CD14-positive monocyte (primary cell): ENCODE data around the gene PYCARD. TPM values are rescaled to one million over a fixed set of nuclear protein-coding genes. Genes with fewer than 3 reads are reported as not detected.

ENCODE experiments used
- DNase-seq, 3 donors: peaks; one replicate each; pipeline ENCODE4 v3.0.0-alpha.2; 2011 to 2022
- H2AFZ ChIP-seq: 2 replicates; pipeline ENCODE4 v1.6.0; 2012; ENCODE audit warnings: mild to moderate bottlenecking, low read depth, low read length, inconsistent platforms; ENCODE audit not compliant: insufficient read depth, poor library complexity, severe bottlenecking
- H3K27ac ChIP-seq, 2 donors: 1 replicate in 1 of 2; 2 replicates in 1 of 2; pipeline ENCODE4 v1.5.1; 2012 to 2013; ENCODE audit warnings: low read length in 2 of 2, control low read depth in 1 of 2, inconsistent platforms in 1 of 2, low read depth in 1 of 2, mild to moderate bottlenecking in 1 of 2
- H3K27me3 ChIP-seq, 2 donors: one replicate each; pipeline versions ENCODE4 v1.6.0 to v1.6.1; 2011 to 2013; ENCODE audit warnings: low read length in 2 of 2; ENCODE audit not compliant: control insufficient read depth in 2 of 2, insufficient read depth in 2 of 2
- H3K36me3 ChIP-seq, 2 donors: replicated peaks in 1 of 2; 1 replicate in 1 of 2; 2 replicates in 1 of 2; pipeline versions ENCODE4 v1.5.1 to v1.6.1; 2012 to 2013; ENCODE audit warnings: low read length in 2 of 2, control low read depth in 1 of 2, inconsistent platforms in 1 of 2, mild to moderate bottlenecking in 1 of 2; ENCODE audit not compliant: insufficient read depth in 2 of 2, control insufficient read depth in 1 of 2
- H3K4me1 ChIP-seq, 2 donors: 1 replicate in 1 of 2; 2 replicates in 1 of 2; pipeline versions ENCODE4 v1.5.1 to v1.6.1; 2012 to 2013; ENCODE audit warnings: low read length in 2 of 2, control low read depth in 1 of 2, inconsistent platforms in 1 of 2, mild to moderate bottlenecking in 1 of 2, moderate library complexity in 1 of 2; ENCODE audit not compliant: insufficient read depth in 2 of 2, control insufficient read depth in 1 of 2
- H3K4me2 ChIP-seq: replicated peaks from 2 replicates; pipeline ENCODE3; 2012; ENCODE audit warnings: low read length, moderate library complexity, mild to moderate bottlenecking; ENCODE audit not compliant: poor library complexity, severe bottlenecking; ENCODE audit errors: extremely low read depth
- H3K4me3 ChIP-seq, 3 experiments: fragments of 200-600 bp in 1 of 3; sonication (generic) in 1 of 3; replicated peaks in 1 of 3; 1 replicate in 2 of 3; 2 replicates in 1 of 3; pipeline ENCODE4 v1.5.1; 2011 to 2013; ENCODE audit warnings: low read length in 3 of 3, mild to moderate bottlenecking in 3 of 3, control low read depth in 2 of 3, low read depth in 2 of 3, inconsistent platforms in 1 of 3, moderate library complexity in 1 of 3
- H3K79me2 ChIP-seq: 2 replicates; pipeline ENCODE4 v1.6.0; 2012; ENCODE audit warnings: mild to moderate bottlenecking, control low read depth, inconsistent platforms, low read length, moderate library complexity; ENCODE audit not compliant: insufficient read depth
- H3K9ac ChIP-seq: 2 replicates; pipeline ENCODE4 v1.6.0; 2017; ENCODE audit warnings: low read length, mild to moderate bottlenecking; ENCODE audit not compliant: insufficient read depth, poor library complexity, severe bottlenecking
- H3K9me3 ChIP-seq, 2 donors: replicated peaks in 1 of 2; 1 replicate in 1 of 2; 2 replicates in 1 of 2; pipeline versions ENCODE4 v1.5.1 to v1.6.1; 2012 to 2013; ENCODE audit warnings: low read length in 2 of 2, control low read depth in 1 of 2; ENCODE audit not compliant: control insufficient read depth in 1 of 2, insufficient read depth in 1 of 2
- H4K20me1 ChIP-seq: 2 replicates; pipeline ENCODE4 v1.6.0; 2012; ENCODE audit warnings: mild to moderate bottlenecking, low read length, control low read depth, moderate library complexity; ENCODE audit not compliant: insufficient read depth
- H3K27ac Mint-ChIP-seq, 7 donors: one replicate each; pipeline ENCODE4 v1.8.0; 2020; ENCODE audit warnings: mild to moderate bottlenecking in 7 of 7, mixed read lengths in 7 of 7, moderate library complexity in 6 of 7, inconsistent platforms in 2 of 7
- H3K27me3 Mint-ChIP-seq, 3 donors: one replicate each; pipeline ENCODE4 v1.8.0; 2021 to 2022; ENCODE audit warnings: low read depth in 3 of 3, mild to moderate bottlenecking in 3 of 3, mixed read lengths in 3 of 3, moderate library complexity in 3 of 3, inconsistent platforms in 1 of 3
- H3K36me3 Mint-ChIP-seq, 2 donors: one replicate each; pipeline ENCODE4 v1.8.0; 2020; ENCODE audit warnings: mixed read lengths in 2 of 2, inconsistent platforms in 1 of 2, mild to moderate bottlenecking in 1 of 2
- H3K4me1 Mint-ChIP-seq: one replicate; pipeline ENCODE4 v1.8.0; 2020; ENCODE audit warnings: mild to moderate bottlenecking, mixed read lengths
- H3K4me3 Mint-ChIP-seq, 2 donors: one replicate each; pipeline ENCODE4 v1.8.0; 2020; ENCODE audit warnings: mild to moderate bottlenecking in 2 of 2, mixed read lengths in 2 of 2, moderate library complexity in 1 of 2
- H3K9me3 Mint-ChIP-seq, 7 donors: one replicate each; pipeline ENCODE4 v1.8.0; 2020 to 2022; ENCODE audit warnings: mixed read lengths in 7 of 7, mild to moderate bottlenecking in 6 of 7, moderate library complexity in 6 of 7, inconsistent platforms in 2 of 7
- CTCF ChIP-seq: fragments of 200-600 bp; IDR thresholded peaks from one replicate; pipeline ENCODE4 v1.8.0; 2022; ENCODE audit warnings: antibody characterized with exemption, mild to moderate bottlenecking
- WGBS: methylation state at CpG from one replicate; pipeline ENCODE4 v1.1.5; 2013; ENCODE audit warnings: missing lambda C conversion rate; ENCODE audit not compliant: insufficient coverage; 5-methylcytosine and 5-hydroxymethylcytosine counted together
- intact Hi-C, 2 donors: fragments of 100-400 bp; cut with micrococcal nuclease; formaldehyde crosslinking; loops; one replicate each; pipeline versions ENCODE4 v1.15.0 to v1.15.1; 2023
- polyA plus RNA-seq, 3 donors: library from polyadenylated mRNA; depleted of rRNA in 1 of 3; unstranded in 2 of 3; stranded (reverse) in 1 of 3; fragments of 300-500 nt in 2 of 3; fragments of >200 nt in 1 of 3; fragmentation: Illumina TruSeq in 2 of 3; gene quantifications; 1 replicate in 2 of 3; 2 replicates in 1 of 3; pipeline ENCODE4 v1.2.3, GENCODE V29; 2012 to 2021

Gene PYCARD
- polyA plus RNA-seq, 3 donors, result 214 to 400 (median 374) TPM

DNA sequence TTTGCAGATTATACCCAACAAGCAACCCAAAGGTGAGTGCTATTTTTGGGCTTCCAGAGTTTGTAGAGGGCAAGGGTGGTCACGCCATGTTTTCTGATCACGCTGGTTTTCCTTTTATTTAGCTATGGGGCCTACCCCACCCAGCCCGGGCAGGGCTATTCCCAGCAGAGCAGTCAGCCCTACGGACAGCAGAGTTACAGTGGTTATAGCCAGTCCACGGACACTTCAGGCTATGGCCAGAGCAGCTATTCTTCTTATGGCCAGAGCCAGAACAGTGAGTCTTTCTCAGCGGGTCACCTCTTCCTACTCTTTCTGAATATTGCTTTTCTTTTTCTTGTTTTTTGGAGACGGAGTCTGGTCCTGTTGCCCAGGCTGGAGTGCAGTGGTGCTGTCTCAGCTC, 20.2 kb downstream of the PYCARD start:
- TF ChIP-seq CTCF, result no peak
- Mint-ChIP-seq H3K27ac (peak overlapping the region in 6 of 7 donors; percentile 37 to 100 (median 68)), H3K27me3 (peaks cover 0 to 2% (median 0%) of the 10 kb centered on the region in 3 donors), H3K36me3 (peaks cover 52 to 54% of the 10 kb centered on the region in 2 donors), H3K9me3 (peaks cover 0 to 3% (median 0%) of the 10 kb centered on the region in 7 donors), H3K4me3 (peak overlapping the region; percentile 93 to 94), H3K4me1 (peaks cover 67% of the 10 kb centered on the region)
- Histone ChIP-seq H3K79me2 (peaks cover 77% of the 10 kb centered on the region), H2AFZ (no peak overlapping the region), H3K27me3 (no peaks in the 10 kb centered on the region), H3K36me3 (peaks cover 43 to 53% of the 10 kb centered on the region in 2 donors), H3K4me2 (peak overlapping the region; percentile 99), H3K9ac (no peak overlapping the region), H3K27ac (peak overlapping the region in 1 of 2 donors; percentile 95), H3K9me3 (no peaks in the 10 kb centered on the region), H3K4me1 (peaks cover 58 to 64% of the 10 kb centered on the region in 2 donors), H3K4me3 (peak overlapping the region in 1 of 3 experiments; percentile 98), H4K20me1 (peaks cover 74% of the 10 kb centered on the region)
- WGBS, result 53% methylated on average over 5 of the region's 7 CpGs
- intact Hi-C loops, result loop anchor here in 1 of 2 donors (5.0 kb wide), 1 partner anchor 175 kb away; the partner anchor contains the start of gene ITGAX
- no peak for DNase-seq

- H3K4me3 Mint-ChIP-seq, result peak overlapping the region; percentile 93 to 94
- H3K4me1 ChIP-seq, result peaks cover 50 to 60% of the 10 kb centered on the region in 2 donors
- peaks cover 63% of the 10 kb centered on the region for H4K20me1 ChIP-seq
- H3K36me3 ChIP-seq, result peaks cover 33 to 42% of the 10 kb centered on the region in 2 donors
- 5% methylated on average over 24 of the region's 31 CpGs for WGBS
- peaks cover under 1 to 4% (median 2%) of the 10 kb centered on the region in 3 donors for H3K27me3 Mint-ChIP-seq
- intact Hi-C loops, result loop anchor here in 1 of 2 donors (2.0 to 5.0 kb wide), 2 partner anchors 68 to 176 kb away; partner anchors contain the start of gene ITGAX
- peak overlapping the region; percentile 89 for H3K9ac ChIP-seq
- H2AFZ ChIP-seq, result no peak overlapping the region
- H3K27ac Mint-ChIP-seq, result peak overlapping the region; percentile 91 to 100 (median 99)
- DNase-seq, result peak in 1 of 3 donors; percentile 39
- H3K27me3 ChIP-seq, result no peaks in the 10 kb centered on the region
- peak overlapping the region; percentile 99 for H3K4me2 ChIP-seq
- peaks cover 40 to 43% of the 10 kb centered on the region in 2 donors for H3K36me3 Mint-ChIP-seq
- peak overlapping the region; percentile 71 to 98 (median 95) for H3K4me3 ChIP-seq
- H3K9me3 Mint-ChIP-seq, result peaks cover 0 to 3% (median 0%) of the 10 kb centered on the region in 7 donors
- peak overlapping the region; percentile 88 to 95 for H3K27ac ChIP-seq
- TF ChIP-seq CTCF, result no peak
- H3K4me1 Mint-ChIP-seq, result peaks cover 62% of the 10 kb centered on the region
- H3K9me3 ChIP-seq, result no peaks in the 10 kb centered on the region
- peaks cover 66% of the 10 kb centered on the region for H3K79me2 ChIP-seq
Measured at GRCh38 chr16:31181102-31181830, 21.3 kb downstream of the PYCARD start.
